MM.1S (cell line): ENCODE measurements around the gene EHMT2.
"Not testable (repeated sequence)": the region's sequence is repeated elsewhere in the genome, so short reads cannot be mapped to it uniquely, and the experiment has no call there.

Source experiments
- CTCF ChIP-seq: fragments of 300-600 bp; sonication (generic); IDR thresholded peaks from 2 replicates; pipeline ENCODE4 v1.5.1; 2016; ENCODE audit warnings: antibody characterized with exemption, low read length, mixed read lengths
- EZH2 ChIP-seq: fragments of 300-600 bp; sonication (generic); optimal IDR thresholded peaks from 2 replicates; pipeline ENCODE3; 2017; ENCODE audit warnings: low read depth, mild to moderate bottlenecking, antibody characterized with exemption, low read length, mixed read lengths

DNA sequence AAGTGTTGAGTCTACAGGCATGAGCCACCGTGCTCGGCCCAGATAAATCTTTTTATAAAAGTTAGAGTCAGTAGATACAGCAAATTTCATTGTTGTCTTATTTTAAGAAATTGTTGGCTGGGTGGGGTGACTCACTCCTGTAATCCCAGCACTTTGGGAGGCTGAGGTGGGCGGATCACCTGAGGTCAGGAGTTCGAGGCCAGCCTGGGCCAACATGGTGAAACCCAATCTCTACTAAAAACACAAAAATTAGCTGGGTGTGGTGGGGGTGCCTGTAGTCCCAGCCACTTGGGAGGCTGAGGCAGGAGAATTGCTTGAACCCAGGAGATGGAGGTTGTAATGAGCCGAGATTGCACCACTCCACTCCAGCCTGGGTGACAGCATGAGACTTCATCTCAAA is 10.8 kb upstream of the EHMT2 start:
- TF ChIP-seq CTCF, EZH2: not testable (repeated sequence)
